GM23248 (cell line): ENCODE data around the gene MRPS24.

Experiments used
- EZH2 ChIP-seq: fragments of 200-600 bp; sonication (generic); IDR thresholded peaks from 2 replicates; pipeline ENCODE4 v1.6.1; 2018; ENCODE audit warnings: antibody characterized with exemption, mild to moderate bottlenecking; ENCODE audit not compliant: insufficient read depth, poor library complexity, severe bottlenecking
- EZH2phosphoT487 ChIP-seq: fragments of 200-600 bp; sonication (generic); IDR thresholded peaks from 2 replicates; pipeline ENCODE4 v1.6.1; 2018; ENCODE audit warnings: antibody characterized with exemption, moderate library complexity, mild to moderate bottlenecking, low read depth; ENCODE audit not compliant: insufficient read depth

DNA sequence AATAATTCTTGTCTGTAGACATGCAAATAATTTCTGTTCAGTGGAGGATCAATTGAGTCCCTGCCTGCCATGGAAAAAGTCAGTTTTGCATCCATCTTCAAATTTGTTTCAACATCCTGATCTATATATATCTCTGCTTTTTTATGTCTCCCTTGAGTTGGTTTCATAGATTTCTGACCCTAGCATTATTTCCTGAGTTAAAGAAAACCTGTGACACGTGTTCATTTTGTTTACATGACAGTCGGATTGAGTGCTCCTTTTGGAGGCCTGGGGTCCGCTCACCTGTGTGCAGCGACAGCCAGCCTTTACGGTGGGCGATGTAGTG lies 674 bp downstream of the MRPS24 start:
- TF ChIP-seq EZH2: no peak
- TF ChIP-seq EZH2phosphoT487: no peak
